ENCODE measurements around the gene PRKACB.

The PRKACB gene

GRCh38 chr1:84156210-84156621 is 12.1 kb downstream of the PRKACB start:
- no peak for DNase-seq (ENCODE audit: low read depth in 2 of 2)

GRCh38 chr1:84159533-84160240 is 15.6 kb downstream of the PRKACB start:
- no peak for DNase-seq (ENCODE audit: low read depth in 2 of 2)

- no peak for DNase-seq (ENCODE audit: low read depth in 2 of 2)
These were observed 18.2 kb downstream of the PRKACB start for GRCh38 chr1:84162295-84162694.

- DNase-seq (ENCODE audit: low read depth in 2 of 2) = no peak
These were observed 19.3 kb downstream of the PRKACB start for GRCh38 chr1:84163123-84163931.

GRCh38 chr1:84164161-84164560 is 20.1 kb downstream of the PRKACB start:
- DNase-seq (ENCODE audit: low read depth in 2 of 2) = no peak

- no peak for DNase-seq (ENCODE audit: low read depth in 2 of 2)
These were observed 20.5 kb downstream of the PRKACB start for GRCh38 chr1:84164567-84165021.

GRCh38 chr1:84165601-84166000 is 21.5 kb downstream of the PRKACB start:
- no peak for DNase-seq (ENCODE audit: low read depth in 2 of 2)

GRCh38 chr1:84166797-84167196 is 22.7 kb downstream of the PRKACB start:
- DNase-seq (ENCODE audit: low read depth in 2 of 2) = no peak

GRCh38 chr1:84168783-84169182 is 24.7 kb downstream of the PRKACB start:
- no peak for DNase-seq (ENCODE audit: low read depth in 2 of 2)

- no peak for DNase-seq (ENCODE audit: low read depth in 2 of 2)
These were observed 26.1 kb downstream of the PRKACB start for GRCh38 chr1:84170171-84170570.

- no peak for DNase-seq (ENCODE audit: low read depth in 2 of 2)
These were observed 27.4 kb downstream of the PRKACB start for GRCh38 chr1:84171481-84171880.

- DNase-seq (ENCODE audit: low read depth in 2 of 2) = no peak
These were observed 30.0 kb downstream of the PRKACB start for GRCh38 chr1:84174051-84174556.

- DNase-seq (ENCODE audit: low read depth in 2 of 2) = no peak
These were observed 37.4 kb downstream of the PRKACB start for GRCh38 chr1:84181350-84182005.

- no peak for DNase-seq (ENCODE audit: low read depth in 2 of 2)
These were observed 46.4 kb downstream of the PRKACB start for GRCh38 chr1:84190455-84190854.

- no peak for DNase-seq (ENCODE audit: low read depth in 2 of 2)
These were observed 48.6 kb downstream of the PRKACB start for GRCh38 chr1:84192681-84193080.

GRCh38 chr1:84198832-84199231 is 54.8 kb downstream of the PRKACB start:
- no peak for DNase-seq (ENCODE audit: low read depth in 2 of 2)

- DNase-seq (ENCODE audit: low read depth in 2 of 2) = no peak
These were observed 55.2 kb downstream of the PRKACB start for GRCh38 chr1:84199257-84199656.

- no peak for DNase-seq (ENCODE audit: low read depth in 2 of 2)
These were observed 58.1 kb downstream of the PRKACB start for GRCh38 chr1:84202126-84202525.

GRCh38 chr1:84206375-84206774 is 62.3 kb downstream of the PRKACB start:
- no peak for DNase-seq (ENCODE audit: low read depth in 2 of 2)

- DNase-seq (ENCODE audit: low read depth in 2 of 2) = no peak
These were observed 64.9 kb downstream of the PRKACB start for GRCh38 chr1:84208935-84209334.

- DNase-seq (ENCODE audit: low read depth in 2 of 2) = no peak
These were observed 70.3 kb downstream of the PRKACB start for GRCh38 chr1:84214115-84214956.

Data from activated CD8-positive, alpha-beta memory T cell treated with anti-CD3 and anti-CD28 coated beads for 4 hours (primary cell).